Right renal cortex interstitium (tissue), 3 donors: ENCODE measurements around the gene TFDP1. TPM values are rescaled to one million over a fixed set of nuclear protein-coding genes. Genes with fewer than 3 reads are reported as not detected.

Experiments used
- DNase-seq, 3 donors: peaks; one replicate each; pipeline ENCODE4 v3.0.0-alpha.2; 2013; ENCODE audit warnings: low read depth in 3 of 3, low spot score in 2 of 3
- polyA plus RNA-seq, 3 donors: library from polyadenylated mRNA; unstranded; fragments of 120-200 nt; gene quantifications; one replicate each; pipeline ENCODE4 v1.2.1, GENCODE V29; 2013; ENCODE audit not compliant: insufficient read length in 3 of 3

TFDP1 gene
- polyA plus RNA-seq, 3 donors: 78.8 to 92.5 (median 89.8) TPM

GRCh38 chr13:113657851-113658741, 73.5 kb downstream of the TFDP1 start, which contains the start of gene ATP4B:
ATP4B (minus strand) TSS chr13:113658198; CDS start chr13:113658144, 54 bp downstream.
- DNase-seq: no peak

GRCh38 chr13:113658836-113659235, 74.3 kb downstream of the TFDP1 start:
- no peak for DNase-seq

- no peak for DNase-seq
Measured at GRCh38 chr13:113659337-113659736, 74.8 kb downstream of the TFDP1 start.

GRCh38 chr13:113660066-113660465, 75.5 kb downstream of the TFDP1 start:
- DNase-seq: no peak

GRCh38 chr13:113661509-113661908, 77.0 kb downstream of the TFDP1 start:
- no peak for DNase-seq

GRCh38 chr13:113663934-113664333, 79.4 kb downstream of the TFDP1 start:
- no peak for DNase-seq

GRCh38 chr13:113664751-113665596, 80.4 kb downstream of the TFDP1 start:
- no peak for DNase-seq

- no peak for DNase-seq
Measured at GRCh38 chr13:113665597-113666328, 81.2 kb downstream of the TFDP1 start.

- DNase-seq: no peak
Measured at GRCh38 chr13:113666329-113666670, 81.7 kb downstream of the TFDP1 start.

GRCh38 chr13:113666951-113667701, 82.6 kb downstream of the TFDP1 start, which contains the start of gene GRK1:
GRK1 (plus strand) TSS chr13:113667219; CDS start chr13:113667387, 168 bp downstream.
- no peak for DNase-seq

- no peak for DNase-seq
Measured at GRCh38 chr13:113667771-113668490, 83.4 kb downstream of the TFDP1 start.

- DNase-seq: no peak
Measured at GRCh38 chr13:113668491-113668971, 84.0 kb downstream of the TFDP1 start.

GRCh38 chr13:113669231-113669754, 84.7 kb downstream of the TFDP1 start:
- DNase-seq: no peak

- no peak for DNase-seq
Measured at GRCh38 chr13:113669755-113670341, 85.3 kb downstream of the TFDP1 start.

GRCh38 chr13:113670541-113670940, 86.0 kb downstream of the TFDP1 start:
- no peak for DNase-seq

GRCh38 chr13:113671066-113672001, 86.8 kb downstream of the TFDP1 start:
- no peak for DNase-seq

- no peak for DNase-seq
Measured at GRCh38 chr13:113672002-113672651, 87.6 kb downstream of the TFDP1 start.
